A549 (cell line): Measurements from ENCODE around the gene MED27. TPM values are rescaled to one million over a fixed set of nuclear protein-coding genes. Genes with fewer than 3 reads are reported as not detected.

Experiments
- ATAC-seq, 2 experiments: fragments of 200-7000 bp in 1 of 2; fragments of >200 bp in 1 of 2; cut with Nextera tagmentation in 1 of 2; cut with Tn5 transposase in 1 of 2; 3 replicates each; pipeline versions ENCODE4 v1.8.0 to v1.9.1; 2018 to 2020; ENCODE audit warnings: mild to moderate bottlenecking in 1 of 2, moderate library complexity in 1 of 2
- CTCF ChIA-PET: fragments of 300-600 bp; sonication (Branson Sonifier 250); formaldehyde crosslinking; extraction: SDS; loops from one replicate; lab custom pipeline; 2021; ENCODE audit warnings: antibody characterized with exemption, inconsistent platforms; lab: Yijun Ruan, JAX
- POLR2A ChIA-PET: fragments of 350-600 bp; formaldehyde crosslinking; extraction: SDS; loops from one replicate; lab custom pipeline; 2021; ENCODE audit warnings: antibody characterized with exemption, inconsistent platforms; lab: Yijun Ruan, JAX
- DNase-seq, 2 experiments: peaks; one replicate each; pipeline versions ENCODE4 v3.0.0 to v3.0.0-alpha.2; 2011 to 2016; ENCODE audit warnings: low read depth in 1 of 2, low spot score in 1 of 2
- FAIRE-seq: peaks from 2 replicates; lab custom pipeline; 2011; peaks lifted over from hg19 to GRCh38; lab: Jason Lieb, UNC
- H3K27ac ChIP-seq, 2 experiments: fragments of >200 bp; sonication (Bioruptor Twin); formaldehyde crosslinking; 3 replicates each; pipeline ENCODE4 v1.5.1; 2016 to 2017
- H3K4me1 ChIP-seq: fragments of >200 bp; sonication (Bioruptor Twin); formaldehyde crosslinking; 3 replicates; pipeline ENCODE4 v1.6.1; 2016
- H3K4me2 ChIP-seq: fragments of >200 bp; sonication (Bioruptor Twin); formaldehyde crosslinking; 3 replicates; pipeline ENCODE4 v1.6.1; 2016
- H3K4me3 ChIP-seq: fragments of >200 bp; sonication (Bioruptor Twin); formaldehyde crosslinking; 3 replicates; pipeline ENCODE4 v1.5.1; 2016
- H3K9me3 ChIP-seq: fragments of >200 bp; sonication (Bioruptor Twin); formaldehyde crosslinking; 3 replicates; pipeline ENCODE4 v1.6.1; 2016
- BHLHE40 ChIP-seq: IDR thresholded peaks from 2 replicates; pipeline ENCODE4 v1.6.1; 2012; ENCODE audit warnings: low read depth, low read length, inconsistent platforms
- CBX2 ChIP-seq: fragments of 200-600 bp; sonication (generic); IDR thresholded peaks from 2 replicates; pipeline ENCODE4 v1.6.1; 2016; ENCODE audit warnings: low read depth, mild to moderate bottlenecking, borderline replicate concordance
- CEBPB ChIP-seq, 2 experiments: fragments of >200 bp in 1 of 2; sonication (Bioruptor Twin) in 1 of 2; formaldehyde crosslinking in 1 of 2; IDR thresholded peaks; 2 replicates each; pipeline ENCODE4 v1.6.1; 2012 to 2016
- CHD4 ChIP-seq: fragments of 200-600 bp; sonication (generic); IDR thresholded peaks from 2 replicates; pipeline ENCODE4 v1.6.1; 2016; ENCODE audit warnings: antibody characterized with exemption, mild to moderate bottlenecking, borderline replicate concordance
- EHF ChIP-seq: fragments of 250-450 bp; sonication (Bioruptor Pico); IDR thresholded peaks from 2 replicates; pipeline ENCODE4 v1.5.0; 2020; ENCODE audit warnings: mild to moderate bottlenecking
- FOSL2 ChIP-seq, 2 experiments: fragments of 450-650 bp in 1 of 2; fragments of >200 bp in 1 of 2; sonication (Bioruptor Twin) in 1 of 2; formaldehyde crosslinking; IDR thresholded peaks; 2 replicates each; pipeline versions ENCODE4 v1.5.0 to v1.6.1; 2016 to 2020; ENCODE audit warnings: mild to moderate bottlenecking in 1 of 2, moderate library complexity in 1 of 2
- FOXS1 ChIP-seq: fragments of 250-450 bp; sonication (Bioruptor Pico); IDR thresholded peaks from 2 replicates; pipeline ENCODE4 v1.5.0; 2020; ENCODE audit warnings: mild to moderate bottlenecking, moderate library complexity
- HEYL ChIP-seq: fragments of 250-450 bp; sonication (Bioruptor Pico); IDR thresholded peaks from 2 replicates; pipeline ENCODE4 v1.8.0; 2021; ENCODE audit warnings: mild to moderate bottlenecking, moderate library complexity
- HOXB13 ChIP-seq: fragments of 250-450 bp; sonication (Bioruptor Pico); IDR thresholded peaks from 2 replicates; pipeline ENCODE4 v1.5.0; 2020; ENCODE audit warnings: low read depth, mild to moderate bottlenecking, moderate library complexity
- JUN ChIP-seq, 2 experiments: fragments of >200 bp; sonication (Bioruptor Twin); formaldehyde crosslinking; IDR thresholded peaks; 2 replicates in 1 of 2; 3 replicates in 1 of 2; pipeline ENCODE4 v1.6.1; 2016 to 2017
- JUNB ChIP-seq: fragments of >200 bp; sonication (Bioruptor Twin); formaldehyde crosslinking; IDR thresholded peaks from 2 replicates; pipeline ENCODE4 v1.6.1; 2016
- KDM1A ChIP-seq: fragments of 200-600 bp; sonication (generic); IDR thresholded peaks from 2 replicates; pipeline ENCODE4 v1.6.1; 2016; ENCODE audit warnings: low read depth, mild to moderate bottlenecking
- MAZ ChIP-seq: fragments of 150-350 bp; IDR thresholded peaks from 2 replicates; pipeline ENCODE4 v1.6.1; 2014; ENCODE audit warnings: antibody characterized with exemption, low read depth, low read length, borderline replicate concordance
- MYC ChIP-seq: IDR thresholded peaks from 2 replicates; pipeline ENCODE4 v1.6.1; 2012; ENCODE audit warnings: mild to moderate bottlenecking, inconsistent platforms, low read length, improper control_type of control experiment, borderline replicate concordance
- NFE2L2 ChIP-seq: fragments of 150-350 bp; conservative IDR thresholded peaks from 2 replicates; pipeline ENCODE4 v1.6.1; 2014; ENCODE audit warnings: low read length
- NR3C1 ChIP-seq: fragments of >200 bp; sonication (Bioruptor Twin); formaldehyde crosslinking; IDR thresholded peaks from 3 replicates; pipeline ENCODE4 v1.6.1; 2017
- PHF8 ChIP-seq: fragments of 200-600 bp; sonication (generic); IDR thresholded peaks from 2 replicates; pipeline ENCODE4 v1.6.1; 2016; ENCODE audit warnings: low read depth, mild to moderate bottlenecking, antibody characterized with exemption, moderate library complexity, borderline replicate concordance
- POLR2A ChIP-seq: IDR thresholded peaks from 2 replicates; pipeline ENCODE4 v1.6.1; 2012; ENCODE audit warnings: mild to moderate bottlenecking, low read length
- RNF2 ChIP-seq: fragments of 200-600 bp; sonication (generic); IDR thresholded peaks from 2 replicates; pipeline ENCODE4 v1.6.1; 2016; ENCODE audit warnings: low read depth, mild to moderate bottlenecking, antibody characterized with exemption, moderate library complexity, borderline replicate concordance
- SMC3 ChIP-seq: fragments of >200 bp; sonication (Bioruptor Twin); formaldehyde crosslinking; IDR thresholded peaks from 3 replicates; pipeline ENCODE4 v1.6.1; 2018; ENCODE audit warnings: inconsistent platforms
- ZC3H11A ChIP-seq: fragments of 450-650 bp; IDR thresholded peaks from 2 replicates; pipeline ENCODE4 v1.6.1; 2014; ENCODE audit warnings: antibody characterized with exemption, mild to moderate bottlenecking
- ZFP36 ChIP-seq: fragments of 450-650 bp; IDR thresholded peaks from 2 replicates; pipeline ENCODE4 v1.6.1; 2014; ENCODE audit warnings: borderline replicate concordance; ENCODE audit not compliant: partially characterized antibody
- ZSCAN20 ChIP-seq: fragments of 250-450 bp; sonication (Bioruptor Pico); IDR thresholded peaks from 2 replicates; pipeline ENCODE4 v1.8.0; 2022; ENCODE audit warnings: mild to moderate bottlenecking, moderate library complexity
- whole genome bisulfite sequencing: methylation state at CpG from one replicate; pipeline ENCODE4 v1.1.6; 2017; ENCODE audit errors: missing lambda C conversion rate; 5-methylcytosine and 5-hydroxymethylcytosine counted together
- polyA plus RNA-seq, 4 experiments: library from polyadenylated mRNA; depleted of rRNA in 3 of 4; stranded (reverse); fragments of >200 nt; fragmentation: RNase III in 1 of 4; extraction: RNeasy Plus Mini Kit Qiagen cat#74134 plus additional on column Dnase treatment in 1 of 4; gene quantifications; 2 replicates in 3 of 4; 3 replicates in 1 of 4; pipeline ENCODE4 v1.2.3, GENCODE V29; 2011 to 2017
- TF ChIP-seq, protein P1 (sequence below): IDR thresholded peaks from 2 replicates; pipeline ENCODE4 v1.6.1; 2012
- TF ChIP-seq, protein P2 (sequence below): fragments of 250-450 bp; sonication (Bioruptor Pico); IDR thresholded peaks from 2 replicates; pipeline ENCODE4 v1.5.0; 2020; ENCODE audit warnings: low read depth, mild to moderate bottlenecking, moderate library complexity
- TF ChIP-seq, protein P3 (sequence below): IDR thresholded peaks from 2 replicates; pipeline ENCODE4 v1.6.1; 2012; ENCODE audit warnings: low read depth, borderline replicate concordance
- TF ChIP-seq, protein P4 (sequence below): fragments of 150-350 bp; IDR thresholded peaks from 2 replicates; pipeline ENCODE4 v1.6.1; 2014; ENCODE audit warnings: low read depth, mild to moderate bottlenecking, low read length
- TF ChIP-seq, protein P5 (sequence below): IDR thresholded peaks from 2 replicates; pipeline ENCODE4 v1.6.1; 2012

MED27 gene
- polyA plus RNA-seq, 2 of the 4 experiments (the other 2 are of a cell fraction), result 24.2 to 37.8 TPM

DNA sequence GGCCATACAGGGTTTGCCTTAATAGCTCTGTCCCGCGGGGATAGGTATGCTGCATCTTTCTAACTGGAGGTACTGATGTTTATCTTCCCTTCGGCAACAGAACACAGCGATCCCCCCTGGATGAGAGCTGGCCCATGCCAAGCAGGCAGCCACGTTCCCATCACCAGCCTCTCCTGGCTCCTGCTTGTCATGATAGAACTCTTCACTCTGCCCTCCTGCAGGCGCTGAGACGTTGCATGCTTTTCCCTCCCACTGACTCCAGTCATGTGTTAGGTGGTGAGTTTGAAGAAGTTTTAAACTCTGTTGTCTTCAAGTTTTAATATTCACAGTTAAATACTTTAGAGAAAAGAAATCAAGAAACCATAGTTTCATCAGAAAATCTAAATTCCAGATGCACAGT, 60.0 kb downstream of the MED27 start:
- ChIA-PET POLR2A (no interaction called here), CTCF (interaction anchor here (0.9 to 1.6 kb wide), 3 partner anchors 12 to 40 kb away, joined by 3 to 5 read pairs (median 4); no protein-coding TSS in a partner anchor)
- Histone ChIP-seq H3K4me2 (no peak overlapping the region), H3K27ac (no peak overlapping the region), H3K4me1 (peaks cover 15% of the 10 kb centered on the region; the same call in 2 of the 3 replicates), H3K4me3 (no peak overlapping the region), H3K9me3 (no peaks in the 10 kb centered on the region)
- WGBS, result 91% methylated on average over 7 of the region's 7 CpGs
- DNase-seq (no peak), ATAC-seq (no peak), FAIRE-seq (no peak)
- TF ChIP-seq POLR2A (no peak), CBX2 (no peak), JUN (IDR thresholded peaks at IDR 0.05) (no peak), PHF8 (no peak)

DNA sequence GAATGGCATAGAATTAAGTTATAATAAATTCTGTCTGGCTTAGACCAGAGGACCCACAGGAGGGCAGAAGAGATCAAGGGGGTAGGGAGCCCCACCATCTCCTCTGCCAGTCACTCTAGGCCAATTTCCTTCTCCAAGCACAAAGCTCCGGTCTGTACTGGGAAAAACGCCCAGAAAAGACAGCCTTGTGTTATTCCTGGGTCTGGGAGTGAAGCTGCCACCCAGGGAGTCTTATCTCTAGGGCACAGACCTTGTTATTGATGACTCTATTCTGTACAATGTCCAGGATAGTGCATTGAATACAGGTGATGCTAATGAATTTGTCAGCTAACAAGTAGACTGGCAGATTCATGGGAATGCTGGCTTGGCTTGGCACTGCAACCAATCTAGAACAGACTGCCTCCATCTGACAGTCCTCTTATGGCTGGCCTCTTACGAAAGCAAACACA, 60.7 kb downstream of the MED27 start:
- Histone ChIP-seq H3K4me3 (no peak overlapping the region), H3K27ac (no peak overlapping the region), H3K4me1 (peaks cover 15% of the 10 kb centered on the region; the same call in 2 of the 3 replicates)
- CTCF ChIA-PET, result interaction anchor here (0.7 to 1.6 kb wide), 5 partner anchors 11 to 218 kb away, joined by 3 to 5 read pairs (median 3); no protein-coding TSS in a partner anchor
- FAIRE-seq, result no peak
- no peak for DNase-seq
- no peak for TF ChIP-seq SMC3
- no peak for TF ChIP-seq FOSL2 (IDR thresholded peaks at IDR 0.05)
- no peak for TF ChIP-seq FOSL2 (CRISPR knock-in tag; IDR thresholded peaks at IDR 0.05)
- no peak for TF ChIP-seq JUNB
- no peak for TF ChIP-seq CHD4
- no peak for TF ChIP-seq BHLHE40
- no peak for TF ChIP-seq ZSCAN20 (CRISPR knock-in tag)
- TF ChIP-seq, protein P1, sequence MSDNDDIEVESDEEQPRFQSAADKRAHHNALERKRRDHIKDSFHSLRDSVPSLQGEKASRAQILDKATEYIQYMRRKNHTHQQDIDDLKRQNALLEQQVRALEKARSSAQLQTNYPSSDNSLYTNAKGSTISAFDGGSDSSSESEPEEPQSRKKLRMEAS, result no peak
- TF ChIP-seq HEYL (CRISPR knock-in tag), result no peak
- TF ChIP-seq EHF, result no peak
- TF ChIP-seq NFE2L2, result no peak
- TF ChIP-seq, protein P2, sequence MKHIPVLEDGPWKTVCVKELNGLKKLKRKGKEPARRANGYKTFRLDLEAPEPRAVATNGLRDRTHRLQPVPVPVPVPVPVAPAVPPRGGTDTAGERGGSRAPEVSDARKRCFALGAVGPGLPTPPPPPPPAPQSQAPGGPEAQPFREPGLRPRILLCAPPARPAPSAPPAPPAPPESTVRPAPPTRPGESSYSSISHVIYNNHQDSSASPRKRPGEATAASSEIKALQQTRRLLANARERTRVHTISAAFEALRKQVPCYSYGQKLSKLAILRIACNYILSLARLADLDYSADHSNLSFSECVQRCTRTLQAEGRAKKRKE (CRISPR knock-in tag), result no peak
- TF ChIP-seq HOXB13 (CRISPR knock-in tag), result no peak
- TF ChIP-seq NR3C1, result no peak
- TF ChIP-seq, all 56 proteins: peak for 0
- Histone ChIP-seq H3K9me3 (no peaks in the 10 kb centered on the region), H3K4me2 (no peak overlapping the region)
- POLR2A ChIA-PET, result no interaction called here
- ATAC-seq, result no peak
- WGBS, result 72% methylated on average over 2 of the region's 3 CpGs

DNA sequence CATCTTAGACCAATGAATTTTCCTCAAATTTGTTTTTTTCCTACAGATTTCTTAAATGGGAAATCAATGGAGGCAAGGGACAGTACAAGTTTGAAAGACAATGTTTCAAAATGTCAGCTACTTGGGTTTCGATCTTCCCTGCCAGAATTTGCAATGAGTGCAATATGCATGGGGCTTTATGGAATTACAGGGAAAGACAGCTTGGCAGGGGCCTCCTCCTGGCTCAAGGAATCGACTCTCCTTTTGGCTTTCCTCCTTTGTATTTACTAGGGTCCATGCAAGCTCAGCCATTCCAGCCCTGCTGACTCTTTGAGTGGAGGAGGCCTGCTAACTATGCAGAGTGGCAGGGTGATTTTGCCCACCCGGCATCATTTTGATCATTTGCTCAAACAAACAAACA, 63.2 kb downstream of the MED27 start:
- no peak for DNase-seq
- no peak for ATAC-seq
- Histone ChIP-seq H3K27ac (no peak overlapping the region), H3K4me2 (no peak overlapping the region), H3K9me3 (no peaks in the 10 kb centered on the region; the same call in 2 of the 3 replicates), H3K4me3 (no peak overlapping the region), H3K4me1 (peaks cover 26% of the 10 kb centered on the region)
- POLR2A ChIA-PET, result no interaction called here
- CTCF ChIA-PET, result no interaction called here
- no peak for FAIRE-seq
- no peak for TF ChIP-seq RNF2
- no peak for TF ChIP-seq MAZ
- TF ChIP-seq FOXS1 (CRISPR knock-in tag), result no peak
- no peak for TF ChIP-seq FOSL2 (IDR thresholded peaks at IDR 0.05)
- TF ChIP-seq FOSL2 (CRISPR knock-in tag; IDR thresholded peaks at IDR 0.05), result no peak
- no peak for TF ChIP-seq CHD4
- TF ChIP-seq, protein P3, sequence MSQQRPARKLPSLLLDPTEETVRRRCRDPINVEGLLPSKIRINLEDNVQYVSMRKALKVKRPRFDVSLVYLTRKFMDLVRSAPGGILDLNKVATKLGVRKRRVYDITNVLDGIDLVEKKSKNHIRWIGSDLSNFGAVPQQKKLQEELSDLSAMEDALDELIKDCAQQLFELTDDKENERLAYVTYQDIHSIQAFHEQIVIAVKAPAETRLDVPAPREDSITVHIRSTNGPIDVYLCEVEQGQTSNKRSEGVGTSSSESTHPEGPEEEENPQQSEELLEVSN, result no peak
- TF ChIP-seq CEBPB (IDR thresholded peaks at IDR 0.05), result no peak
- no peak for TF ChIP-seq HEYL (CRISPR knock-in tag)
- TF ChIP-seq KDM1A, result no peak
- TF ChIP-seq MYC, result no peak
- TF ChIP-seq, protein P1, result no peak
- TF ChIP-seq, protein P2 (CRISPR knock-in tag), result no peak
- TF ChIP-seq PHF8, result no peak
- TF ChIP-seq ZC3H11A, result no peak
- TF ChIP-seq, protein P4, sequence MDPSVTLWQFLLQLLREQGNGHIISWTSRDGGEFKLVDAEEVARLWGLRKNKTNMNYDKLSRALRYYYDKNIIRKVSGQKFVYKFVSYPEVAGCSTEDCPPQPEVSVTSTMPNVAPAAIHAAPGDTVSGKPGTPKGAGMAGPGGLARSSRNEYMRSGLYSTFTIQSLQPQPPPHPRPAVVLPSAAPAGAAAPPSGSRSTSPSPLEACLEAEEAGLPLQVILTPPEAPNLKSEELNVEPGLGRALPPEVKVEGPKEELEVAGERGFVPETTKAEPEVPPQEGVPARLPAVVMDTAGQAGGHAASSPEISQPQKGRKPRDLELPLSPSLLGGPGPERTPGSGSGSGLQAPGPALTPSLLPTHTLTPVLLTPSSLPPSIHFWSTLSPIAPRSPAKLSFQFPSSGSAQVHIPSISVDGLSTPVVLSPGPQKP, result no peak
- TF ChIP-seq ZFP36, result no peak
- no peak for TF ChIP-seq EHF
- TF ChIP-seq HOXB13 (CRISPR knock-in tag), result no peak
- no peak for TF ChIP-seq BHLHE40
- TF ChIP-seq, protein P5, sequence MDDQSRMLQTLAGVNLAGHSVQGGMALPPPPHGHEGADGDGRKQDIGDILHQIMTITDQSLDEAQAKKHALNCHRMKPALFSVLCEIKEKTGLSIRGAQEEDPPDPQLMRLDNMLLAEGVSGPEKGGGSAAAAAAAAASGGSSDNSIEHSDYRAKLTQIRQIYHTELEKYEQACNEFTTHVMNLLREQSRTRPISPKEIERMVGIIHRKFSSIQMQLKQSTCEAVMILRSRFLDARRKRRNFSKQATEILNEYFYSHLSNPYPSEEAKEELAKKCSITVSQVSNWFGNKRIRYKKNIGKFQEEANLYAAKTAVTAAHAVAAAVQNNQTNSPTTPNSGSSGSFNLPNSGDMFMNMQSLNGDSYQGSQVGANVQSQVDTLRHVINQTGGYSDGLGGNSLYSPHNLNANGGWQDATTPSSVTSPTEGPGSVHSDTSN, result no peak
- WGBS, result 95% methylated on average over 3 of the region's 3 CpGs
